Neural progenitor cell (in vitro differentiated cells): ENCODE results near the gene PARD3B. TPM values are rescaled to one million over a fixed set of nuclear protein-coding genes. Genes with fewer than 3 reads are reported as not detected.

Experiments
- DNase-seq: peaks from one replicate; pipeline ENCODE4 v3.0.0-alpha.2; 2016; ENCODE audit warnings: low spot score
- H2AFZ ChIP-seq: fragments of 200-600 bp; sonication (generic); replicated peaks from 2 replicates; pipeline ENCODE4 v1.6.1; 2016; ENCODE audit warnings: antibody characterized with exemption
- H3F3A ChIP-seq: fragments of 200-600 bp; sonication (generic); 2 replicates; pipeline ENCODE4 v1.6.1; 2016; ENCODE audit warnings: antibody characterized with exemption, low read depth
- H3K27ac ChIP-seq: fragments of 200-600 bp; sonication (generic); 2 replicates; pipeline ENCODE4 v1.5.1; 2016; ENCODE audit warnings: mild to moderate bottlenecking
- H3K27me3 ChIP-seq: fragments of 200-600 bp; sonication (generic); 2 replicates; pipeline ENCODE4 v1.6.1; 2016; ENCODE audit warnings: mild to moderate bottlenecking, moderate library complexity
- H3K36me3 ChIP-seq: fragments of 200-600 bp; sonication (generic); 2 replicates; pipeline ENCODE4 v1.5.1; 2016
- H3K4me1 ChIP-seq: fragments of 200-600 bp; sonication (generic); 2 replicates; pipeline ENCODE4 v1.6.1; 2016; ENCODE audit warnings: mixed run types
- H3K4me2 ChIP-seq: fragments of 200-600 bp; sonication (generic); 2 replicates; pipeline ENCODE4 v1.6.1; 2016
- H3K4me3 ChIP-seq: fragments of 200-600 bp; sonication (generic); 2 replicates; pipeline ENCODE4 v1.5.1; 2016
- H3K79me2 ChIP-seq: fragments of 200-600 bp; sonication (generic); 2 replicates; pipeline ENCODE4 v1.6.1; 2016; ENCODE audit warnings: low read depth
- H3K9ac ChIP-seq: fragments of 200-600 bp; sonication (generic); 2 replicates; pipeline ENCODE4 v1.6.1; 2016
- H3K9me3 ChIP-seq: fragments of 200-600 bp; sonication (generic); 2 replicates; pipeline ENCODE4 v1.5.1; 2016; ENCODE audit warnings: low read depth
- H4K20me1 ChIP-seq: fragments of 200-600 bp; sonication (generic); 2 replicates; pipeline ENCODE4 v1.6.1; 2016; ENCODE audit warnings: low read depth
- H3K27ac Mint-ChIP-seq: 3 replicates; pipeline ENCODE4 v1.8.0; 2021; ENCODE audit warnings: mixed read lengths
- H3K27me3 Mint-ChIP-seq: 2 replicates; pipeline ENCODE4 v1.8.0; 2022; ENCODE audit warnings: low read depth, mild to moderate bottlenecking, inconsistent platforms, moderate library complexity, mixed read lengths; ENCODE audit not compliant: insufficient read depth
- H3K36me3 Mint-ChIP-seq: 3 replicates; pipeline ENCODE4 v1.8.0; 2021; ENCODE audit warnings: mixed read lengths
- H3K4me1 Mint-ChIP-seq: 3 replicates; pipeline ENCODE4 v1.8.0; 2021; ENCODE audit warnings: mixed read lengths
- H3K4me3 Mint-ChIP-seq: 3 replicates; pipeline ENCODE4 v1.8.0; 2021; ENCODE audit warnings: mild to moderate bottlenecking, moderate library complexity, mixed read lengths
- H3K9me3 Mint-ChIP-seq: 3 replicates; pipeline ENCODE4 v1.8.0; 2020; ENCODE audit warnings: mixed read lengths
- CTCF ChIP-seq: fragments of 200-600 bp; sonication (generic); IDR thresholded peaks from 2 replicates; pipeline ENCODE4 v1.5.1; 2017; ENCODE audit warnings: antibody characterized with exemption, mild to moderate bottlenecking
- EZH2 ChIP-seq: fragments of 200-600 bp; sonication (generic); IDR thresholded peaks from 2 replicates; pipeline ENCODE4 v1.6.1; 2017; ENCODE audit warnings: antibody characterized with exemption, mild to moderate bottlenecking, moderate library complexity
- EZH2phosphoT487 ChIP-seq: fragments of 200-600 bp; sonication (generic); IDR thresholded peaks from 2 replicates; pipeline ENCODE4 v1.6.1; 2017; ENCODE audit warnings: antibody characterized with exemption
- total RNA-seq: library from RNA; depleted of rRNA; stranded (reverse); fragments of >200 nt; gene quantifications from 2 replicates; pipeline ENCODE4 v1.2.3, GENCODE V29; 2015; ENCODE audit warnings: low replicate concordance

Gene PARD3B
- total RNA-seq, 1 donor from 2014 or later = 8.4 TPM

- H3K36me3 ChIP-seq = no peaks in the 10 kb centered on the region
- no peak overlapping the region for H3K9ac ChIP-seq
- no peak overlapping the region for H3K27ac ChIP-seq
- no peaks in the 10 kb centered on the region for H3K4me1 ChIP-seq
- no peaks in the 10 kb centered on the region for H4K20me1 ChIP-seq
- H3K9me3 ChIP-seq = no peaks in the 10 kb centered on the region
- H3F3A ChIP-seq = no peaks in the 10 kb centered on the region
- peaks cover 6% of the 10 kb centered on the region for H3K9me3 Mint-ChIP-seq
- H2AFZ ChIP-seq = no peak overlapping the region
- H3K79me2 ChIP-seq = no peaks in the 10 kb centered on the region
- H3K27me3 Mint-ChIP-seq = peaks cover 3% of the 10 kb centered on the region
- no peak overlapping the region for H3K4me3 Mint-ChIP-seq
- H3K4me3 ChIP-seq = no peak overlapping the region
- H3K27me3 ChIP-seq = no peaks in the 10 kb centered on the region
- DNase-seq = no peak
- H3K4me2 ChIP-seq = no peak overlapping the region
- H3K4me1 Mint-ChIP-seq = no peaks in the 10 kb centered on the region
- TF ChIP-seq CTCF = no peak
- TF ChIP-seq EZH2phosphoT487 = no peak
- TF ChIP-seq EZH2 = no peak
- peaks cover 8% of the 10 kb centered on the region for H3K36me3 Mint-ChIP-seq
- no peak overlapping the region for H3K27ac Mint-ChIP-seq
Measured at GRCh38 chr2:205337274-205337673, 792.0 kb downstream of the PARD3B start.

GRCh38 chr2:205338156-205338555 is 792.9 kb downstream of the PARD3B start:
- H3K36me3 Mint-ChIP-seq = peaks cover 8% of the 10 kb centered on the region
- H3K27me3 ChIP-seq = no peaks in the 10 kb centered on the region
- H2AFZ ChIP-seq = no peak overlapping the region
- H3K27me3 Mint-ChIP-seq = peaks cover 3% of the 10 kb centered on the region
- no peaks in the 10 kb centered on the region for H4K20me1 ChIP-seq
- H3K4me3 Mint-ChIP-seq = no peak overlapping the region
- no peak overlapping the region for H3K27ac ChIP-seq
- no peaks in the 10 kb centered on the region for H3K9me3 ChIP-seq
- no peak overlapping the region for H3K27ac Mint-ChIP-seq
- H3K4me1 Mint-ChIP-seq = no peaks in the 10 kb centered on the region
- H3F3A ChIP-seq = no peaks in the 10 kb centered on the region
- no peak for DNase-seq
- H3K4me1 ChIP-seq = no peaks in the 10 kb centered on the region
- peaks cover 6% of the 10 kb centered on the region for H3K9me3 Mint-ChIP-seq
- H3K36me3 ChIP-seq = no peaks in the 10 kb centered on the region
- H3K4me3 ChIP-seq = no peak overlapping the region
- H3K79me2 ChIP-seq = no peaks in the 10 kb centered on the region
- H3K4me2 ChIP-seq = no peak overlapping the region
- TF ChIP-seq EZH2 (no peak), EZH2phosphoT487 (no peak), CTCF (no peak)
- H3K9ac ChIP-seq = no peak overlapping the region

GRCh38 chr2:205343103-205343502 is 797.8 kb downstream of the PARD3B start:
- no peak overlapping the region for H3K9ac ChIP-seq
- H3K4me1 Mint-ChIP-seq = peaks cover 5% of the 10 kb centered on the region
- no peak for DNase-seq
- TF ChIP-seq EZH2phosphoT487 (no peak), EZH2 (no peak), CTCF (no peak)
- no peak overlapping the region for H3K4me3 Mint-ChIP-seq
- H4K20me1 ChIP-seq = no peaks in the 10 kb centered on the region
- H3K79me2 ChIP-seq = no peaks in the 10 kb centered on the region
- no peak overlapping the region for H3K4me2 ChIP-seq
- peaks cover 9% of the 10 kb centered on the region for H3K4me1 ChIP-seq
- H3K9me3 Mint-ChIP-seq = no peaks in the 10 kb centered on the region
- H3K36me3 ChIP-seq = no peaks in the 10 kb centered on the region
- H3K27me3 ChIP-seq = no peaks in the 10 kb centered on the region
- H2AFZ ChIP-seq = no peak overlapping the region
- no peak overlapping the region for H3K27ac ChIP-seq
- peaks cover 4% of the 10 kb centered on the region for H3K36me3 Mint-ChIP-seq
- no peaks in the 10 kb centered on the region for H3F3A ChIP-seq
- H3K27me3 Mint-ChIP-seq = no peaks in the 10 kb centered on the region
- no peak overlapping the region for H3K27ac Mint-ChIP-seq
- no peaks in the 10 kb centered on the region for H3K9me3 ChIP-seq
- H3K4me3 ChIP-seq = no peak overlapping the region
